Calu3 (cell line): ENCODE results near the gene STAP2. TPM values are rescaled to one million over a fixed set of nuclear protein-coding genes. Genes with fewer than 3 reads are reported as not detected.

Experiments used
- BruUV-seq: library from RNA; stranded (reverse); fragments of 400-500 nt; replicated peaks from 2 replicates; lab custom pipeline; 2021; lab: Mats Ljungman, UMichigan
- CTCF ChIA-PET: fragments of 300-600 bp; sonication (Branson Sonifier 250); formaldehyde crosslinking; loops from one replicate; lab custom pipeline; 2022; ENCODE audit warnings: antibody characterized with exemption; lab: Charles Lee
- DNase-seq: peaks from one replicate; pipeline ENCODE4 v3.0.0; 2022
- H3K27ac Mint-ChIP-seq: one replicate; pipeline ENCODE4 v1.8.0; 2022; ENCODE audit warnings: mixed read lengths; ENCODE audit not compliant: unreplicated experiment
- H3K27me3 Mint-ChIP-seq: one replicate; pipeline ENCODE4 v1.8.0; 2022; ENCODE audit warnings: mixed read lengths; ENCODE audit not compliant: unreplicated experiment
- H3K36me3 Mint-ChIP-seq: one replicate; pipeline ENCODE4 v1.8.0; 2022; ENCODE audit warnings: mild to moderate bottlenecking, moderate library complexity, mixed read lengths; ENCODE audit not compliant: insufficient read depth, unreplicated experiment
- H3K4me1 Mint-ChIP-seq: one replicate; pipeline ENCODE4 v1.8.0; 2022; ENCODE audit warnings: mild to moderate bottlenecking, low read depth, mixed read lengths; ENCODE audit not compliant: unreplicated experiment
- H3K4me3 Mint-ChIP-seq: one replicate; pipeline ENCODE4 v1.8.0; 2022; ENCODE audit warnings: mild to moderate bottlenecking, low read depth, moderate library complexity, mixed read lengths; ENCODE audit not compliant: unreplicated experiment
- H3K9me3 Mint-ChIP-seq: one replicate; pipeline ENCODE4 v1.8.0; 2022; ENCODE audit warnings: low read depth, mixed read lengths; ENCODE audit not compliant: unreplicated experiment
- intact Hi-C: fragments of 100-400 bp; cut with micrococcal nuclease; formaldehyde crosslinking; loops from one replicate; pipeline ENCODE4 v1.10.0; 2022; ENCODE audit not compliant: unreplicated experiment
- total RNA-seq: library from RNA; stranded (reverse); gene quantifications from 2 replicates; pipeline ENCODE4 v1.2.3, GENCODE V29; 2022
- TF ChIP-seq, protein P1 (sequence below): fragments of 200-600 bp; IDR thresholded peaks from one replicate; pipeline ENCODE4 v1.8.0; 2022; ENCODE audit warnings: antibody characterized with exemption; ENCODE audit not compliant: unreplicated experiment

STAP2 gene
- total RNA-seq, 1 experiment from 2014 or later, result 28.7 TPM

DNA sequence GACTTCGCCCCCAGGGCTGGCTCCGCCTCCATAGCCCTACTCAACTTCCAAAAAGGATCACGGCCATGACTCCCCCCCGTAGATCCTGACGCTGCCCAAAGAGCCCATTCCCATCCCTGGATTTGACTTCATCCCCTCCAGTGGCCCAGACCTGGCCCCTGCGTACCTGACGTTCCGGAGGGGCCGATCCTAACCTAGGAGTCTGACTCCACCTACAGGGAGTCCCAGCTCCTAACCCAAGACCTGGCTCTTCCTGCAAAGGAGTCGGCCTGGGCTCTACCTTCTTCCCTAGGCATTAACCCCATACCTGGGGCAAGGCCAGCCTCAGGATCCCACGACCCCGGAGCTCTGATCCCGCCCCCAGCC lies 10.8 kb downstream of the STAP2 start:
- intact Hi-C loops, result no loop called here
- H3K27ac Mint-ChIP-seq, result no peak overlapping the region
- no peaks in the 10 kb centered on the region for H3K27me3 Mint-ChIP-seq
- TF ChIP-seq, protein P1, sequence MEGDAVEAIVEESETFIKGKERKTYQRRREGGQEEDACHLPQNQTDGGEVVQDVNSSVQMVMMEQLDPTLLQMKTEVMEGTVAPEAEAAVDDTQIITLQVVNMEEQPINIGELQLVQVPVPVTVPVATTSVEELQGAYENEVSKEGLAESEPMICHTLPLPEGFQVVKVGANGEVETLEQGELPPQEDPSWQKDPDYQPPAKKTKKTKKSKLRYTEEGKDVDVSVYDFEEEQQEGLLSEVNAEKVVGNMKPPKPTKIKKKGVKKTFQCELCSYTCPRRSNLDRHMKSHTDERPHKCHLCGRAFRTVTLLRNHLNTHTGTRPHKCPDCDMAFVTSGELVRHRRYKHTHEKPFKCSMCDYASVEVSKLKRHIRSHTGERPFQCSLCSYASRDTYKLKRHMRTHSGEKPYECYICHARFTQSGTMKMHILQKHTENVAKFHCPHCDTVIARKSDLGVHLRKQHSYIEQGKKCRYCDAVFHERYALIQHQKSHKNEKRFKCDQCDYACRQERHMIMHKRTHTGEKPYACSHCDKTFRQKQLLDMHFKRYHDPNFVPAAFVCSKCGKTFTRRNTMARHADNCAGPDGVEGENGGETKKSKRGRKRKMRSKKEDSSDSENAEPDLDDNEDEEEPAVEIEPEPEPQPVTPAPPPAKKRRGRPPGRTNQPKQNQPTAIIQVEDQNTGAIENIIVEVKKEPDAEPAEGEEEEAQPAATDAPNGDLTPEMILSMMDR, result no peak
- peaks cover 4% of the 10 kb centered on the region for H3K36me3 Mint-ChIP-seq
- no peak overlapping the region for H3K4me3 Mint-ChIP-seq
- DNase-seq, result no peak
- H3K9me3 Mint-ChIP-seq, result no peaks in the 10 kb centered on the region
- no TSS peak for BruUV-seq
- CTCF ChIA-PET, result interaction anchor here (0.7 kb wide), 1 partner anchor 1697 kb away, joined by 3 read pairs; no protein-coding TSS in a partner anchor
- H3K4me1 Mint-ChIP-seq, result no peaks in the 10 kb centered on the region

DNA sequence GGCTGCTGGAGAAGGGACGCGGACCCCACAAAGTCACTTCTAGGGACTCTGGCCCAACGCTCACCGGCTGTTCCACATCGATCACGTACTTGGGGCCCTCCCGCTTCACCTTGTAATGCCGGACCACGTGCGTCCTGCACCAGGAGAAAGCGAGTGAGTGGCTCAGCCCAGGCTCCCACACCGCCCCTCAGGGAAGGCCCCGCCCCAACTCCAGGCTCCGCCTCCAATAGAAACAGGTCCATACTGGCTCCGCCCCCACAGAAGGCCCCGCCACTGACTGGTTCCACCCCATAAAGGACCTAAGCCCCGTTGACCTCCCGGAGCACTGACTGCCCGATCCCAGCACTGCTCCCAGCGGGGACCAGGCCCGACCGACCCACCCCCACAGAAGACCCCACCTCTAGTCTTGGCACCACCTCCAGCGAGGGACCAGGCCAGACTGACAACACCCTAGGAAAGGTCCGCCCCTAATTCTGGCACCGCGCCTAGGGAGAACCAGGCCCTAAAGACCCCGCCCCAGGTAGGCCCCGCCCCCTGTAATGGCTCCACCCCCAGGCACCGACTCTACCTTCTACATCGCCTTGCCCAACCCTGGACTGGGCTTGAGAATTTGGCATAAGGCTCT lies 11.3 kb downstream of the STAP2 start:
- intact Hi-C loops, result no loop called here
- Mint-ChIP-seq H3K9me3 (no peaks in the 10 kb centered on the region), H3K36me3 (peaks cover 4% of the 10 kb centered on the region), H3K4me3 (no peak overlapping the region), H3K4me1 (no peaks in the 10 kb centered on the region), H3K27ac (no peak overlapping the region), H3K27me3 (no peaks in the 10 kb centered on the region)
- BruUV-seq, result no TSS peak
- TF ChIP-seq, protein P1, result no peak
- no peak for DNase-seq
- CTCF ChIA-PET, result no interaction called here

DNA sequence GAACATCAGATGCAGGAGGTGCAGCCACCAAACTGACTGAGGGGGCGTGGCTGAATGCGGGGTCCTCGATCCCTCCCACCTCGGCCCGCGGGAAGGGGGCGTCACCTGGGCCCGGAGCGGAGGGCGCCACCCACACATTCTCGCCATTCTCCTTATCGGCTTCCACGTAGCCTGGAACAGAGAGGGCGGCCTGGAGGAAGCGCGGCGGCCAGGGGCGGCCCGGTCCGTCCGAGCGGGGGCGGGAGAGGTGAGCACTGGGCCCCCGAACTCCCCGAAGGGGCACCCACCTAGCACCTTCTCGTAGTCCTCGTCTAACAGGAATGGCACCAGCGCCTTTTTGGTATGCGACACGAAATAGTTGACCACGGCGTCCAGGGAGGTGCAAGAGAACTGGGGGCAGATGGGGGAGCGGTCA lies 11.8 kb downstream of the STAP2 start:
- TF ChIP-seq, protein P1, result no peak
- DNase-seq, result no peak
- CTCF ChIA-PET, result no interaction called here
- Mint-ChIP-seq H3K4me3 (no peak overlapping the region), H3K9me3 (no peaks in the 10 kb centered on the region), H3K4me1 (no peaks in the 10 kb centered on the region), H3K27ac (no peak overlapping the region), H3K36me3 (peaks cover 4% of the 10 kb centered on the region), H3K27me3 (no peaks in the 10 kb centered on the region)
- no TSS peak for BruUV-seq
- intact Hi-C loops, result no loop called here

DNA sequence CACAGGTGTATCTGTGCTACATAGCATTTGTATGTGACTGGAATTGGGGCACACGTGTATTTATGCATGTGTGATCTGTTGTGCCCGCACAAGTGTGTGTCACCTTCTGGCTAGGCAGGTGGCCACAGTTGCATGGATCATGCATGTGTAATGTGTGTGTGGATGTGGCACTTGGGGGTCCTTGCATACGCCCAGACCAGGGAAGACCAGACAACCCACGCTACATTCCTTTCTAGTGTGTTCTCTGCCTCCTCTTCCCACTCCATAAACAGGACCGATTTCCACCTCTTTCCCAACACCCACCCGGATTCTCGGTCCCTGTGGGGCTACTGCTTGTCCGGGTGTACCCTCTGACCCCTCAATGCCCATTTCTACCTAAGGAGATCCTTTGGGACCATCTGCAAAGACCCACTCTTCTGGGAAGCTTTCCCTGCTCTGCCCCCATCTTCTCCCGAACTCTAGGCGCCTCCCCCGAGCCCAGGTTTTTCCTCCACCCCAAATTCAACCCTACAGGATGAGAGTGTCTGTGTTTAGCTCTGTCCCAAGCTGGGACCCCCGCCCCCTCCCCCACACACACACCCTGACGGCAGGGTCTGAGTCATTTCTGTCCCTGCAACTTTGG lies 12.3 kb downstream of the STAP2 start:
- peaks cover 4% of the 10 kb centered on the region for H3K36me3 Mint-ChIP-seq
- no peaks in the 10 kb centered on the region for H3K27me3 Mint-ChIP-seq
- DNase-seq, result no peak
- intact Hi-C loops, result no loop called here
- H3K9me3 Mint-ChIP-seq, result no peaks in the 10 kb centered on the region
- BruUV-seq, result no TSS peak
- TF ChIP-seq, protein P1, result no peak
- H3K4me3 Mint-ChIP-seq, result no peak overlapping the region
- no peaks in the 10 kb centered on the region for H3K4me1 Mint-ChIP-seq
- H3K27ac Mint-ChIP-seq, result no peak overlapping the region
- CTCF ChIA-PET, result no interaction called here
